Activated CD4-positive, alpha-beta T cell treated with anti-CD3 and anti-CD28 coated beads for 48 hours (primary cell): Measurements from ENCODE around the gene ERI3.

Source experiments
- DNase-seq: peaks from one replicate; pipeline ENCODE4 v3.0.0-alpha.2; 2020

The ERI3 gene

GRCh38 chr1:44314452-44314851, 40.6 kb downstream of the ERI3 start:
- DNase-seq = no peak

DNA sequence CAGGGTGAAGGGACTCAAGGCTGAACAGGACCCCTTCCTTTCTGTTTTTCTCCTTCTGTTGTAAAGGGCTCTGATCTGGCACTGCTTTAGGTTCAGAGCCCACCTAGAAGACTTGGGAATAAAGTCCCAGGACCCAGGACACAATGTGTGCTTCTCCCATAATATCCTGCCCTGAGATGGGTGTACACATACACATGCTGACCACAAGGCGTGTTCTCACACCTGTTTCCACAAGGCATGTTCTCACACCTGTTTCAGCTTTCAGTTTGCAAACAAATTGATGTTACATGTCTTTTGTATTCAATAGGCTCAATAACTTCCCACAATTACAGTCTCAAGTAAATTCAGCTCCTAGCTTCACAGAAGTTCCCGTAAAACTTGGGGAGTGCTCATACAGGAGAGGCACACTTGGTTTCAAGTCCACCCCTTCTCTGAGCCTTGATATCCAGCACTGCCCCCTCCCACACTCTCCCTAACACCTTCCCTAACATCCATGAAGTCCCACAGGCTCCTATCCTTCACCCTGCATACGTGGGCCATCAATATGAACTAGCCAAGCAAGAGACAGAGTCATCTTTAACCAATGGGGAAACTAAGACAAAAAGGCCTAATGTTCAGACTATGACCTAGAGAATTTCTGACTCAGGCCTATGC, 41.7 kb downstream of the ERI3 start:
- DNase-seq = no peak

GRCh38 chr1:44312399-44313196, 42.5 kb downstream of the ERI3 start:
- DNase-seq = no peak

- no peak for DNase-seq
Observed at GRCh38 chr1:44310006-44310405, 45.1 kb downstream of the ERI3 start.

DNA sequence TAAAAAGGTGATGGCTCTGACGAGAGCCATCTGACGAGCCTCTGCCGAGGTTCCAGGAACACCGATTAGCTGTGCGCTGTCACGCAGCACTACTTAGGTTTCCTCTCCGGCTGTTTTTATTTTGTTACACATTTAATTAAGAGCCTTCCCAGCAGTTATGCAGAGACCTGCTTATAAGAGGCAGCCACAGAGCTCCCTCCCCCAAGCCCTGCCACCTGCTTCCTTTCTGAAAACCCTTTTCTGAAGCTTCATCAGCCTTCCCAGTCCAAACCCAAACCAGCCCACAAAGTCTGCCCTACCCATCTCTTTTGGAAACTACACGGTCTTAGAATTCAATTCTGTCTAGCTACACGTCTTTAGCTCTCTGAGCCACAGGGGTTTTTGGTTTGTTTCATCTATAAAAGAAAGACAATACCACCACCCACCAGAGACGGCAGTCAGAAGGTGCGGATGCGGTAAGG, 49.1 kb downstream of the ERI3 start:
- peak; percentile 27 for DNase-seq

GRCh38 chr1:44303532-44303931, 51.5 kb downstream of the ERI3 start:
- DNase-seq = no peak

DNA sequence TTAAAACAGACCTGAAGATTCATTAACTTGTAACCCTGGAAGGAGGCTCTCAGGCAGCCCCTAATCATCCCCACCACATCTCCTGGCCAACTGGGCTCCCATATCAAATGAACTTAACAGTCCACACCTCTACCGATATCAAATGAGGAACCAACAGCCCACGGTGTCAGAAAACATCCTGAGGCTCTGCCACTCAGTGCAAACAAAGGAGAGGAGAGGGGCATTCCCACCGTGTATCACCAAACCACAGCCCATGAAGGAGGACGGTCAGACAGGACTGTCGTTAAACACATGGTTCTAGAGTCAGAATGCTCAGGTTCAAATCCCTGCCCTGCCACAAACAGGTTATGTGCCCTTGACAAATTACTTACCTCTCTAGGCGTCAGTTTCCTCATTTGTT, 52.5 kb downstream of the ERI3 start:
- no peak for DNase-seq

DNA sequence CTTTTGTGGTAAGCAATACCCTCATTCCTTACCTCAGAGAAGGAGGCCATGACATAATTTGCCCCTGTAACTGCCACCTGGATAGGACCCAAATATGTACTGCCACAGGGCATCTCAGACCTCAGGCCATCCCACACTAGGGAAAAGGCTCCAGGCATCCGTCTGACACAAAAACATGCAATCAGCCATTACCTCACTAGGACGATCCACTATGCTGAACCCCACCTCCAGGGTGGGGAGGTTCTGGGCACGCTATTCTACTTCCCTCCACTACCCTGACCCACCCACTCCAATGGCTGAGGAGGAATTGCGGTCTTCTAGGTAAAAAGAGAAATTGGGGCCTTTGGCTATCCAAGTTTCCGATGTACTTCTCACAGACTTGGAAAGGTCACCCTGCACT, 53.6 kb downstream of the ERI3 start:
- no peak for DNase-seq

GRCh38 chr1:44300852-44301251, 54.2 kb downstream of the ERI3 start:
- no peak for DNase-seq

GRCh38 chr1:44297695-44298400, 57.2 kb downstream of the ERI3 start:
- DNase-seq = no peak

DNA sequence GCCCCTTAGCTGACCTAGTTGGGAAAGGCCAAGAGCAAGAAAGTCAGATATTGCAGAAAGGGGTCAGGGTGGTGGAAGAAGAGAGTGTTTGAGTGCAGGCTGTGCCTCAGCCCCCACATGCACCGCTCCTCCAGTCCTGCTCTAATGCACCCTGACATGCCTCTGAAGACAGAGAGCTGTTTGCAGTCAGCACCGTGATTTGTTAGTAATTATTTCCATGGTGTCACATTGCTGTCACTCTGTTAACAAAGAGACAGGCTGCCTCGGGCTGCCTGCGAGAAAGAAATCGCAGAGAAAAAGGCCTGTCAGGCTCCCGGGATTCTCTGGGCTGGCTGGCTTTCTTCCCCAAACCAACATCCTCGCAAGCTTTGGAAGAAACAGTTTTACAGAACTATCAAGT, 58.3 kb downstream of the ERI3 start:
- no peak for DNase-seq

GRCh38 chr1:44296086-44296485, 59.0 kb downstream of the ERI3 start:
- DNase-seq = no peak

DNA sequence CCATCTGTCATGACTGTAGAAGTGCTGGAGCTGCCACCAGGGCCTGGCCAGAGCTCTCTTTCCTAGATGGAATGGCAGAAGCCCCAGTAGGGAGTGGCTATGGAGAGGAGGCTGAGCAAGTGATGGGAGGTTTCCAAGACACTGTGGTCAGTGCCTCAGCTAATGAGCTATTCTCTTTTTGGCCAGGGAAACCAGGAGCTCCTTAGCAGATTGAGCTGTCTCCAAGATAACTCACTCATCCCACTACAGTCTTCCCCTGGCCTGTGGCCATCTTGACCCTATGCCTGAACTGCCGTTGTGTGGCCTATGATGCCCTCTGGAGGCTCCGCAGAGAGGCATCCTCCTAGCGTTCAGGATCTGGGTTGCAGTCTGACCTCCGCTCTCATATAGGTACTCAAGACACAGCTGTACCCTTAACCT, 60.5 kb downstream of the ERI3 start:
- DNase-seq = no peak

DNA sequence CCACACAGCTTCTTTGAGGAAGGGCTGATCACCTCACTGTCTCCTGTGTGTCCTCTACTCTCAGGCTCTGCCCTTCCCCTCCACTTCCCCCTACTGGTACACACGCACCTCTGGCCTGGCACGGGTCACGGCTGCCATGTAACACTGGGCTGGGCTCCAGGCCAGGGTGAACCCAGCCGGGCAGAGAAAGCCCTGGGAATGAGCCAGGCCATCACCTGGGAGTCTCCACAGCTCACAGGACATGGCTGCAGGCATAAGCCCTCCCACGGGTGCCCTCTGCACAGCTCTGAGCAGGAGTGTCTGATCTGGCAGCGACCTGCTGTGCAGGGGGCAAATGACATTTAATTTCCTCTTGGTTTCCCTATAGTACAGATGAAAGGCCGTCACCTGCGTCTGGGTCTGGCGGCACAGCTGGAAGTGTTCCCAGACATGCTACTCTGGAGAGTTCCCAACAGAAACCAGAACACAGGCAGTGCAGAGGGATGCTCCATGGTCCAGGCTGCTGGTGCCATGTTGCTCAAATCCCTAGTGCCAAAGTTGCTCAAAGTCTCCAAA, 61.2 kb downstream of the ERI3 start:
- DNase-seq = no peak

DNA sequence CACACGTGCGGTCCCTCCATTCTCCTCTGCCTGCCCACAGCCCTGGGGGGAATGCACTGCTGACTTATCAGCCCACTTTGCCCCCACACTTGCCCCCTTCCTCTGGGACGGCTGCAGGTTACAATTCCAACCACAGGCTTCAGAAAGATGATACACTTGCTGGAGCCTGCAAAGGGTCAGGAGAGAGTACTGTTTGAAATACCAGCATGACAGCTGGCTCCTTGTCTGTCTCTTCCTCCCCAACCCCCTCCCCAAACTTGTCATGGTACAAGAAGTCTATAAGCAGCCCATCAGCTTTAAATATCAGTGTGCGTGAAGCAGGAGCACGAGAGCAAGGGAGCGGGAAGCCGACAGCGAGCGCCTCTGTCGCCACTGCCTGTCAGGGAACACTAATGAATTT, 62.4 kb downstream of the ERI3 start:
- no peak for DNase-seq

- DNase-seq = no peak
Observed at GRCh38 chr1:44290250-44291094, 64.6 kb downstream of the ERI3 start.

GRCh38 chr1:44289530-44289929, 65.5 kb downstream of the ERI3 start:
- no peak for DNase-seq

- no peak for DNase-seq
Observed at GRCh38 chr1:44288883-44289282, 66.2 kb downstream of the ERI3 start.

GRCh38 chr1:44284184-44284583, 70.9 kb downstream of the ERI3 start:
- DNase-seq = no peak

- DNase-seq = no peak
Observed at GRCh38 chr1:44283524-44284173, 71.4 kb downstream of the ERI3 start.

DNA sequence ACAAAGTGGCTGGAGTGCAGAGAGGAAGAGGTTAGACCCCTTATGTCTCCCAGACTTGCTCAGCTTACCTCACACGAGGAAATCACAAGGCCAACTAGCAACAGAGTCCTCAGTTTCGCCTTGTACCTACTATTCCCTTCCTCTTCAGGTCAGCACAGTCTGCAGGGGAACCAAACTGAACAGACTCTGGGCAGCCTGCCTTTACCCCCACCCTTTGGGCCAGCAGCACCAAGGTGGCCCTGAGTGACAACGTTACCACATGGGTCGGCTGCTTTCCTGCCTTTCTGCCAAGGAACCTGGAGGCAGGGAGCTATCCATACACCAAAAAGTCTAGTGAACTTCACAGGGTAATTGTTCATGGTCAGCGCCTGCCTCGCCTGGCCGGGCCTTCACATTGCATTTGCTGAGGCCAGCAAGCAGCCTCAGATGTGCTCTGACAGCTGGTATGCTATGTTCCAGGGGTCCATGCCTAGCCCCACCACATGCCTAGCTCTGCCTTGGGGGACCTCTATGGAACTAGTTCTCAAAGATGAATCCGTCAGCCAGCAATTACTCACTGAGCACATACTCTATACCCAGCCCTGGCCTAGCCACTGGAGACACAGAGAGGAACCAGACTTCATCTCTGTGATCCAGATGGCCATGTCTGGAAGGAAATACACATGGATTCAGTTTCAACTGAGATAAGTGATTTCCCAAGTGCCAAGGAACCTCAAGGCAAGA, 72.2 kb downstream of the ERI3 start:
- DNase-seq = no peak
